ENCODE results near the gene XRCC1.

GRCh38 chr19:43595605-43595998 is 20.3 kb upstream of the XRCC1 start:
- TF ChIP-seq, protein P1, sequence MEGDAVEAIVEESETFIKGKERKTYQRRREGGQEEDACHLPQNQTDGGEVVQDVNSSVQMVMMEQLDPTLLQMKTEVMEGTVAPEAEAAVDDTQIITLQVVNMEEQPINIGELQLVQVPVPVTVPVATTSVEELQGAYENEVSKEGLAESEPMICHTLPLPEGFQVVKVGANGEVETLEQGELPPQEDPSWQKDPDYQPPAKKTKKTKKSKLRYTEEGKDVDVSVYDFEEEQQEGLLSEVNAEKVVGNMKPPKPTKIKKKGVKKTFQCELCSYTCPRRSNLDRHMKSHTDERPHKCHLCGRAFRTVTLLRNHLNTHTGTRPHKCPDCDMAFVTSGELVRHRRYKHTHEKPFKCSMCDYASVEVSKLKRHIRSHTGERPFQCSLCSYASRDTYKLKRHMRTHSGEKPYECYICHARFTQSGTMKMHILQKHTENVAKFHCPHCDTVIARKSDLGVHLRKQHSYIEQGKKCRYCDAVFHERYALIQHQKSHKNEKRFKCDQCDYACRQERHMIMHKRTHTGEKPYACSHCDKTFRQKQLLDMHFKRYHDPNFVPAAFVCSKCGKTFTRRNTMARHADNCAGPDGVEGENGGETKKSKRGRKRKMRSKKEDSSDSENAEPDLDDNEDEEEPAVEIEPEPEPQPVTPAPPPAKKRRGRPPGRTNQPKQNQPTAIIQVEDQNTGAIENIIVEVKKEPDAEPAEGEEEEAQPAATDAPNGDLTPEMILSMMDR (conservative IDR thresholded peaks at IDR 0.05 in 1 of 2, IDR thresholded peaks at IDR 0.05 in 1 of 2; ENCODE audit: extremely low read depth in 1 of 2, insufficient read depth in 1 of 2, low read depth in 1 of 2, low read length in 2 of 2), result no peak
- TF ChIP-seq EZH2 (IDR thresholded peaks at IDR 0.05; ENCODE audit: borderline replicate concordance, low read length), result no peak
